ENCODE measurements around the gene TTYH2. TPM values are rescaled to one million over a fixed set of nuclear protein-coding genes. Genes with fewer than 3 reads are reported as not detected.

TTYH2 gene
- polyA plus RNA-seq, 3 donors = 13.5 to 18.6 (median 18.1) TPM

DNA sequence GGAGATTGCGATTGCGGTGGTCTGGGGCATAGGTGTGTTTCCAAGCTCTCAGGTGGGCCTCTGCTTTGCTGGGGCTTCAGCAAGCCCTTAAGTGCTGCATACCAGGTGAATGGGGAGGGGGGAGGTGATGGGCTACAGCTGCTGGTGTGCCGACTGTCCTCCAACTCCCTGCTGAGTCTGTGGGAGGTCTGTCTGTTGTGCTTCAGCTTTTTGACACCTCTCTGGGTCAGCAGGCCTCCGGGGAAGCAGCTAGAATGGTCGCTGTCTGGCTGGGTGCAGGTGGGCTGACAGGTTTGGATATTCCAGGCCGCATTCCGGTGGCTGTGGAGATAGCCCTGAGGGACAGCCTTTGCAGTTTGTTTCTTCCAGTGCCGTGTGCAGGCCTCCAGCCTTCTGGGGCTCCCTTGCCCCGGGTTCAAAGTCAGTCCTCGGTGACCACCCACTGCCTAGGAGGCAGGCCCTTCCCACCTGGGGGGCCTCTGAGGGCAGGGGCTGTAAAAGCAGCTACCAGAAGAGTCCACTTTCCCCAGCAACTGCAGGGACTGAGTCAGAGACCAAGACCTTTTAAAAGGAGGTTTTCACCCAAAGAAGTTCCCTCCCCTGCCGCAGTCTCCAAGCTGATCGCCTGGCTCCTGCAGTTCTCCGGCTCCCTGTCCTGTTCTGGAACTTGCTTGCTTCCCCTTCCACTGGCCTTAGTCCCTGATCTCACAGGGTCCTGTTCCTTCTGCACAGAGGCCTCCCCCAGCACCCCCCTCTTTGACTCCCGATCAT lies 2.0 kb upstream of the TTYH2 start:
- no peak for DNase-seq (ENCODE audit: extremely low read depth in 1 of 11, low read depth in 9 of 11, low spot score in 4 of 11)

DNA sequence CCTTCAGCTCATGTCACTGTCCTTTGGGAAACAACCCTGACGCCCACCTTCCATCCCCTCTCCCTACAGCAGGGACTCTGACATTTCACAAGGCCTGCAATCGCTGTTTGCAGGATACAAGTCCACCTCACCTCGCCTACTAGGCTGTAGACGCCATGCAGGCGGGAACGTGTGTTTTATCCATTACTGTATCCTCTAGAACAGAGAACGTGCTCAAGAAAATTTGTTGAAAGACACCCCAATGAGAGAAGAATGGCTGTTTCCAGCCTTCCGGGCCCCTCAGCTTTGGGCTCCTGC lies 1.5 kb upstream of the TTYH2 start:
- DNase-seq (ENCODE audit: extremely low read depth in 1 of 11, low read depth in 9 of 11, low spot score in 4 of 11) = no peak

DNA sequence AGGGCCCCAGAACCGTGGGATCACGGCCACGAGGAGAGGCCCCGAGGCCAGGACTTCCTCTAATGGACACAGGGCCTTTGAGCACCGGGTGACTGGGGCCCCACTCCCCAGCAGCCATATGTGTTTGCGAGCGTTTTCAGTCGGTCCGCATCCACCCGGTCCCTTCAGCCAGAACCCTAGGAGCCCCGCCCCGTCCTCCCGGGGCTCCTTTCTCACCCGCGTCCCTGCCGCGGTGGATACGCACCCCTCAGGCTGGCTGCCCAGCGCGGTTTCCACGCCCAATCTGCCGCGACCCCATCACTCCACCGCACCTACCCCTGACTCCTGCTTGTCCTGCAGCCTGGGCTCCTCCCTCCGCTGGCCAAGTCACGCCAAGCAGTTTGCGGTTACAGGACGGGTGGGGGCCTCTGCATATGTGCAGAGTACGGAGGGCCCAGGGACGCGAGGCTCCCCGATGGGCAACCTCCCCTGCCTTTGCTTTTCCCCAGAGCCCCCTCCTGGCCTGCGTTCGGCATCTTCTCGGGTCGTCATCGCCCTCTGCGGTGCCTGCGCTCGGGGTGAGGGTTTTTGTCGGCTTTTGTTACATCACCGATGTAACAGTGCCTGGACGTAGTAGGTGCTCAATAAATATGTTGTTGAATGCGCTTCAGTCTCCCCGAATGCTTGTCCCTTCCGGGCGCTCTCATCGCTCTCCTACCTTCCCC lies 1.0 kb upstream of the TTYH2 start:
- DNase-seq (ENCODE audit: extremely low read depth in 1 of 11, low read depth in 9 of 11, low spot score in 4 of 11) = no peak

DNA sequence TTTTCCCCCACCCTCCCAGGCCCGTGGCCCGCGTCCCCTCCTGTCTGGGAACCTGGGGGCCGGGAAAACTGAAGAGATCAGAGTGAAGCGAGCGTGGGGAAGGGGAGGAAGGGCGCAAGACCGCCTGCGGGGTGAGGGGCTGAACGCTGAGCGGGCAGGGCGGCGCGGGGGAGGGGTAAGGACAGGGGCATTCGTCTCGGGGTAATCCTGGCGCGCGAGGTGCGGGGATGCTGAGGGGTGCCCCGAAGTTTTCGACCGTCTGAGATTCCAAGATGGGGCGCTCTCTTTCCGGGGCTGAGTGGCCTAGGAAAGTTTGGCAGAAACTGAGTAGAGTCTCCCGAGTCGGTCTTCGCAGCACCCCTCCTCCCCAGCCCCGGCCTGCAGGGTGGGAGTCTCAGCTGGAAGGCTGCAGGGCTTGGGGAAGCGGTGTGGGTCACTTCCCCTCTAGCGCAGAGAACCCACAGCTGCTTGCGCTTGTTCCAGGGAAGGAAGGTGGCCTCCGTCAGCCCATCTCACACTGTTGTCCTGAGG lies 555 bp downstream of the TTYH2 start:
- peak in 1 of 11 donors; percentile 56 for DNase-seq (ENCODE audit: extremely low read depth in 1 of 11, low read depth in 9 of 11, low spot score in 4 of 11)

- no peak for DNase-seq (ENCODE audit: extremely low read depth in 1 of 11, low read depth in 9 of 11, low spot score in 4 of 11)
Observed at GRCh38 chr17:74214484-74215341, 1.3 kb downstream of the TTYH2 start.

DNA sequence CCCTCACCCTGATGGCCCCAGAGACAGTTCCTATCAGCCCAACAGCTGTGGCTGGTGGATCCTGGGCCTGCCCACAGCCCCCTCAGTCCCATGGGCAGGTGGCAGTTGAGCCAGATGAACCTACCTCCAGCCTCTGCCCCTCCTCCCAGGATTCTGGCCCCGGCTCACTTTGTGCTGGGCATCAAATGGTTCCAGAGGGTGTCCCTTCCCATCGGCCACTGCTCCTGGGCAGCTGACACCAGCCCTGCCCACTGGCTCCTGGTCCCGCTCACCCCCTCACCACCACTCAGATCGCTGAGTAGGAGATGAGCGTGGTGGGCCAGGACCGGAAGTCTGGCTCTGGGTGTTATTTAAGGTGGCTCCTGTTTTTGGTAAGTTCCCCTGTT lies 2.0 kb downstream of the TTYH2 start:
- no peak for DNase-seq (ENCODE audit: extremely low read depth in 1 of 11, low read depth in 9 of 11, low spot score in 4 of 11)

DNA sequence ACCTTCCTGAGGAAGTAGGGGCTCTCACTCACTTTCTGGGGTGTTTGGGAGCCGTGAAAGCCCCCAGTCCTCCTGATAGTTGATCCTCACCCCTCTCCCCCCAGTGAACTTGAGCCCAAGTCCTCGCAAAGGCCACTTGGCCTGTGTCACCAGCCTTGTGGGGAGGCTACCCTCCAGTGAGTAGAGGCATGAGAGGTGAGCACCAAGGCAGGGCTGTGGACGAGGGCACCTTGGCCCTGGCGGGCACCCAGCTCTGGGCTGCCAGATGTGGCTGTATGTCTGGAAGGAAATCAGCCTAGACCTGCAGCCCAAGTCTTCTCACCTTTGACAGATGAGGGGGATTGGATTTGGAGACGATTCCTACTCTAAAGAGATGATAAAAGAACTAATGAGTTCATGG lies 3.1 kb downstream of the TTYH2 start:
- no peak for DNase-seq (ENCODE audit: extremely low read depth in 1 of 11, low read depth in 9 of 11, low spot score in 4 of 11)

GRCh38 chr17:74217037-74217730 lies 3.8 kb downstream of the TTYH2 start:
- no peak for DNase-seq (ENCODE audit: extremely low read depth in 1 of 11, low read depth in 9 of 11, low spot score in 4 of 11)

- no peak for DNase-seq (ENCODE audit: extremely low read depth in 1 of 11, low read depth in 9 of 11, low spot score in 4 of 11)
Observed at GRCh38 chr17:74217888-74218287, 4.5 kb downstream of the TTYH2 start.

GRCh38 chr17:74218436-74218835 lies 5.1 kb downstream of the TTYH2 start:
- no peak for DNase-seq (ENCODE audit: extremely low read depth in 1 of 11, low read depth in 9 of 11, low spot score in 4 of 11)

- DNase-seq (ENCODE audit: extremely low read depth in 1 of 11, low read depth in 9 of 11, low spot score in 4 of 11) = no peak
Observed at GRCh38 chr17:74219576-74220133, 6.3 kb downstream of the TTYH2 start.

- DNase-seq (ENCODE audit: extremely low read depth in 1 of 11, low read depth in 9 of 11, low spot score in 4 of 11) = no peak
Observed at GRCh38 chr17:74220219-74220618, 6.8 kb downstream of the TTYH2 start.

GRCh38 chr17:74220946-74221818 lies 7.8 kb downstream of the TTYH2 start:
- no peak for DNase-seq (ENCODE audit: extremely low read depth in 1 of 11, low read depth in 9 of 11, low spot score in 4 of 11)

DNA sequence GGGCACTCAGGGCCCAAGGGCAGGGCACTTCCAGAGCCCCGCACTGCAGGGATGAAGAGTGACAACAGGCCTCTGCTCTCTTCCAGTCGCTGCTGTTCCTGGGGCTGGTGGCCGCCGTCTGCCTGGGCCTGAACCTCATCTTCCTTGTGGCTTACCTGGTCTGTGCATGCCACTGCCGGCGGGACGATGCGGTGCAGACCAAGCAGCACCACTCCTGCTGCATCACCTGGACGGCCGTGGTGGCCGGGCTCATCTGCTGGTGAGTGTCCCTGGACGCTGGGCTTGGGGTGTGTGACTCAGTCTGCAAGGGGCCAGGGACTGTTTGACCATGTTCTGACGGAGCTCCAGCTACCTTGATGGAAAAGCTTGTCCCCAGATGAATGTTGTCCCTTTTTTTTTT lies 9.0 kb downstream of the TTYH2 start:
- DNase-seq (ENCODE audit: extremely low read depth in 1 of 11, low read depth in 9 of 11, low spot score in 4 of 11) = no peak

DNA sequence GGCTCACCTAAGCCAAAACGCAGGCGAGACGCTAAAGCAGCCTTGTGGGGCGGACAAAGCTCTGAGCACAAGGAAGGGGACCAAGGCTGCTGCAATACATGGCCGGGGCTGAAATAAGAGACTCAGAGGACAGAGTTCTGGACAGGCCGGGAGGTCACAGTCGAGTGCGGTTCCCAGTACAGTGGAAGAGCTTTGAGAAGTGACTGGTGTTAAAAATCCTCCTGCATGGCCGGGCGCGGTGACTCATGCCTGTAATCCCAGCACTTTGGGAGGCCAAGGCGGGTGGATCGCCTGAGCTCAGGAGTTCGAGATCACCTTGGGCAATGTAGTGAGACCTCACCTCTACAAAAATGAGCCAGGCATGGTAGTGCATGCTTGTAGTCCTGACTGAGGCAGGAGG lies 10.5 kb downstream of the TTYH2 start:
- DNase-seq (ENCODE audit: extremely low read depth in 1 of 11, low read depth in 9 of 11, low spot score in 4 of 11) = no peak

DNA sequence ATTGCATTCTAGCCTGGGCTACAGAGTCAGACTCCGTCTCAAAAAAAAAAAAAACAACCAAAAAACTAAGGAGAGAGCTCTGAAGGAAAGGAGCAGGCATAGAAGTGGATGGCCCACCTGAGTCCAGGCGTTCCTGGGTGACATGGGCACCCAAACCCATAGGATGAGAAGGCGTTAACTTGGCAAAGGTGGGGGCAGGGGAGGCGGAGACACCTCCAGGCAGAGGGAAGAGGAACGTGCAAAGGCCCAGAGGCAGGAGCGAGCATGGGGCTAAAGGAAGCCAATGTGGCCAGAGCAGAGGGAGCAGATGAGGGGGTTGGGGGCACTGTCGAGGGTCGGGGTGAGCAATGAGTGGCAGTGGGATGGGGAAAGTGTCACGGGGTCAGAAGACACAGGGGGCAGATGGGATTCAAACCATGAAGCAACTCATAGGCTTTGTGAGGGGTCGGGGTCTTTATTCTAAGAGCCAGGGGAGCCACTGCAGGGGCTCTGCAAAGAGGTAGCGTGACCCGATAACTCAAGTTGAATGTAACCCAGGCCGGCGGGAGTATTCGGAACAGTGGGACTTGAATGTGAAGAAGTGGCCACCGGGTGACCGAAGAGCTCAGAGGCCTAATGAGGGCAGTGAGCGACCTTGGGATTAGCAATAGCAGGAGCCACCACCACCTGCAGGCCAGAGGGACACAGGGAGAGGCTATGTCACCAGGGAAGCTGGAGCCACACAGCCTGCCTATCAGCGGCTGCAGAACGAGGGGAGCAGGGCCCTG lies 11.8 kb downstream of the TTYH2 start:
- no peak for DNase-seq (ENCODE audit: extremely low read depth in 1 of 11, low read depth in 9 of 11, low spot score in 4 of 11)

DNA sequence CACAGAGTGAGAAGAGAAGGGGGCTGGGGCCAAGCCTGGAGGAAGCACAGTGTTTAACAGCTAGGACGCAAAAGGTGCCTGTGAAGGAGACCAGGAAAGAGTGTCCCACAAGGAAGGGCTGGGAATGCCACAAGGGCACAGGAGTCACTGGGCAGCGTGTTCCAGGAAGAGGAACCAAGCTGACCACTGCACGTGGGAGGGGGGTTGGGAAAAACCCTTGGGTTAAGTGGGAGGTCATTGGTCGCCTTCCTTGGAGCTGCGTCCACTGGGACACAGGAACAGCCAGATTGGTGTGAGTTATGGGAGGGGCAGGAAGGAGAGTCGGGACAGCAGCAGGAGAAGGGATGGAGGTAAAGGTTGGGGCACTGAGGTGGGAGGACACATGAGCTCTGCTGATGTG lies 12.9 kb downstream of the TTYH2 start:
- DNase-seq (ENCODE audit: extremely low read depth in 1 of 11, low read depth in 9 of 11, low spot score in 4 of 11) = no peak
